PFSK-1 (cell line): ENCODE results near the gene ZNF618.

Experiments used
- SIN3A ChIP-seq: IDR thresholded peaks from 2 replicates; pipeline ENCODE4 v1.6.1; 2012; ENCODE audit warnings: mild to moderate bottlenecking, low read length, moderate library complexity, borderline replicate concordance; ENCODE audit not compliant: insufficient read depth
- TAF1 ChIP-seq: IDR thresholded peaks from 2 replicates; pipeline ENCODE4 v1.6.1; 2012; ENCODE audit warnings: low read length, control low read depth, borderline replicate concordance; ENCODE audit not compliant: insufficient read depth
- TF ChIP-seq, protein P1 (sequence below), 2 experiments: IDR thresholded peaks; 2 replicates each; pipeline versions ENCODE4 v1.6.1 to v1.8.0; 2011 to 2012; ENCODE audit warnings: low read depth in 2 of 2, low read length in 2 of 2, control low read depth in 1 of 2, inconsistent platforms in 1 of 2, mild to moderate bottlenecking in 1 of 2, moderate library complexity in 1 of 2; ENCODE audit not compliant: insufficient read depth in 1 of 2

DNA sequence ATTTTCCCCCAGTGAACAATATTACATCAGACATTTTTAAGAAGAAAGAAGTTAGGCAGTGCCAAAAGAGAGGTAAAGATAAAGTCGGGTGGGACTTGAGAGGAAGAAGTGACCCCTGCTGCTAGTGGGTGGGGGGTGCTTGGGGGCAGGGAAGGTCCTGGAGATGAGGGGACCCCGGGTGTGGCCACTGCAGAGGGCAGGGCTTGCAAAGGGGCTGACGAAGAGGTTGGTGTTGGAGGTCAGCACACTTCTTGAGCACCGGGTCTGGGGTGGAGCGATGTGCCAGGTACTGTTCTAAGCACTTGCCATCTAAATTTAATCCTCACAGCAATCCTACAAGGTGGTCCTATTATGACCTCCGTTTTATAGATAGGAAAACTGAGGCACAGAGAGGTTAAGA lies 140.0 kb downstream of the ZNF618 start:
- TF ChIP-seq, protein P1, sequence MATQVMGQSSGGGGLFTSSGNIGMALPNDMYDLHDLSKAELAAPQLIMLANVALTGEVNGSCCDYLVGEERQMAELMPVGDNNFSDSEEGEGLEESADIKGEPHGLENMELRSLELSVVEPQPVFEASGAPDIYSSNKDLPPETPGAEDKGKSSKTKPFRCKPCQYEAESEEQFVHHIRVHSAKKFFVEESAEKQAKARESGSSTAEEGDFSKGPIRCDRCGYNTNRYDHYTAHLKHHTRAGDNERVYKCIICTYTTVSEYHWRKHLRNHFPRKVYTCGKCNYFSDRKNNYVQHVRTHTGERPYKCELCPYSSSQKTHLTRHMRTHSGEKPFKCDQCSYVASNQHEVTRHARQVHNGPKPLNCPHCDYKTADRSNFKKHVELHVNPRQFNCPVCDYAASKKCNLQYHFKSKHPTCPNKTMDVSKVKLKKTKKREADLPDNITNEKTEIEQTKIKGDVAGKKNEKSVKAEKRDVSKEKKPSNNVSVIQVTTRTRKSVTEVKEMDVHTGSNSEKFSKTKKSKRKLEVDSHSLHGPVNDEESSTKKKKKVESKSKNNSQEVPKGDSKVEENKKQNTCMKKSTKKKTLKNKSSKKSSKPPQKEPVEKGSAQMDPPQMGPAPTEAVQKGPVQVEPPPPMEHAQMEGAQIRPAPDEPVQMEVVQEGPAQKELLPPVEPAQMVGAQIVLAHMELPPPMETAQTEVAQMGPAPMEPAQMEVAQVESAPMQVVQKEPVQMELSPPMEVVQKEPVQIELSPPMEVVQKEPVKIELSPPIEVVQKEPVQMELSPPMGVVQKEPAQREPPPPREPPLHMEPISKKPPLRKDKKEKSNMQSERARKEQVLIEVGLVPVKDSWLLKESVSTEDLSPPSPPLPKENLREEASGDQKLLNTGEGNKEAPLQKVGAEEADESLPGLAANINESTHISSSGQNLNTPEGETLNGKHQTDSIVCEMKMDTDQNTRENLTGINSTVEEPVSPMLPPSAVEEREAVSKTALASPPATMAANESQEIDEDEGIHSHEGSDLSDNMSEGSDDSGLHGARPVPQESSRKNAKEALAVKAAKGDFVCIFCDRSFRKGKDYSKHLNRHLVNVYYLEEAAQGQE (IDR thresholded peaks at IDR 0.05; ENCODE audit: insufficient read depth in 1 of 2, low read depth in 2 of 2, low read length in 2 of 2) = no peak
- TF ChIP-seq TAF1 (no peak), SIN3A (no peak)
